Ovary (tissue), 3 donors: ENCODE results near the gene GCHFR.

Experiments
- POLR2A ChIP-seq: fragments of 450-650 bp; IDR thresholded peaks from one replicate; pipeline ENCODE4 v1.6.1; 2017; ENCODE audit warnings: antibody characterized with exemption, mild to moderate bottlenecking, moderate library complexity
- TF ChIP-seq, protein P1 (sequence below), 3 donors: fragments of 450-650 bp in 2 of 3; fragments of 200-600 bp in 1 of 3; IDR thresholded peaks; one replicate each; pipeline versions ENCODE4 v1.5.1 to v1.8.0; 2016 to 2022; ENCODE audit warnings: antibody characterized with exemption in 3 of 3, mild to moderate bottlenecking in 1 of 3
- donor health status: DM: no; HTN: no; CAD: no.

DNA sequence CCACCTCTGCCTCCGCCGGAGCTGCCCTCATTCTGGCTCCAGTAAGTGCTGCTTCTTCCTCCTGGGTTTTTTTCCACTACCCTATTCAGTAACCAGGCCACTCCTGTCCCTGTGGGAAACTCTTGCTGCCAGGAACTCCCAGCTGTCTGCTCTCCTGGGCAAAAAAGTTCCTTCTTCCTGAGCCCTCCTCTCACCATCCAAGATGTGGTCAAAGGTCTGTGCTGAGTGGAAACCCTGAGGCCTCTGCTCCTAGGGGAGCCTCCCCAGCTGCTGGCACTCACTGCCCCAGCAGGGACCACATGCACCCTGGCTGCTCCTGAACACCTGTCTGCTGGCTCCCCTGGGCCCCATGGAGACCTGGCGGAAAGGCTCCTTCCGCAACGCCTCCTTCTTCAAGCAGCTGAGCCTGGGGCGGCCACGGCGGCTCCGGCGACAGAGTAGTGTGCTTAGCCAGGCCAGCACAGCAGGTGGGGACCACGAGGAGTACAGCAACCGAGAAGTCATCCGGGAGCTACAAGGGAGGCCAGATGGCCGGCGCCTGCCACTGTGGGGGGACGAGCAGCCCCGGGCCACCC lies 6.4 kb downstream of the GCHFR start:
- no peak for TF ChIP-seq POLR2A
- TF ChIP-seq, protein P1, sequence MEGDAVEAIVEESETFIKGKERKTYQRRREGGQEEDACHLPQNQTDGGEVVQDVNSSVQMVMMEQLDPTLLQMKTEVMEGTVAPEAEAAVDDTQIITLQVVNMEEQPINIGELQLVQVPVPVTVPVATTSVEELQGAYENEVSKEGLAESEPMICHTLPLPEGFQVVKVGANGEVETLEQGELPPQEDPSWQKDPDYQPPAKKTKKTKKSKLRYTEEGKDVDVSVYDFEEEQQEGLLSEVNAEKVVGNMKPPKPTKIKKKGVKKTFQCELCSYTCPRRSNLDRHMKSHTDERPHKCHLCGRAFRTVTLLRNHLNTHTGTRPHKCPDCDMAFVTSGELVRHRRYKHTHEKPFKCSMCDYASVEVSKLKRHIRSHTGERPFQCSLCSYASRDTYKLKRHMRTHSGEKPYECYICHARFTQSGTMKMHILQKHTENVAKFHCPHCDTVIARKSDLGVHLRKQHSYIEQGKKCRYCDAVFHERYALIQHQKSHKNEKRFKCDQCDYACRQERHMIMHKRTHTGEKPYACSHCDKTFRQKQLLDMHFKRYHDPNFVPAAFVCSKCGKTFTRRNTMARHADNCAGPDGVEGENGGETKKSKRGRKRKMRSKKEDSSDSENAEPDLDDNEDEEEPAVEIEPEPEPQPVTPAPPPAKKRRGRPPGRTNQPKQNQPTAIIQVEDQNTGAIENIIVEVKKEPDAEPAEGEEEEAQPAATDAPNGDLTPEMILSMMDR (IDR thresholded peaks at IDR 0.05), result no peak
